Breast epithelium (tissue), 4 donors: ENCODE data around the gene S1PR3. TPM values are rescaled to one million over a fixed set of nuclear protein-coding genes. Genes with fewer than 3 reads are reported as not detected.

Experiments used
- DNase-seq, 2 donors: peaks; one replicate each; pipeline ENCODE4 v3.0.0-alpha.2; 2019; ENCODE audit warnings: low spot score in 2 of 2
- H3K27ac ChIP-seq, 2 donors: fragments of 200-600 bp; sonication (generic) in 1 of 2; one replicate each; pipeline ENCODE4 v1.5.1; 2016 to 2019; ENCODE audit warnings: mild to moderate bottlenecking in 1 of 2
- H3K27me3 ChIP-seq, 2 donors: fragments of 200-600 bp; sonication (generic) in 1 of 2; one replicate each; pipeline versions ENCODE4 v1.5.1 to v1.6.0; 2017 to 2019; ENCODE audit warnings: control low read depth in 1 of 2, mild to moderate bottlenecking in 1 of 2
- H3K36me3 ChIP-seq: fragments of 200-600 bp; one replicate; pipeline ENCODE4 v1.5.1; 2019
- H3K4me1 ChIP-seq, 2 donors: fragments of 200-600 bp; sonication (generic); one replicate each; pipeline ENCODE4 v1.5.1; 2016 to 2019; ENCODE audit warnings: control low read depth in 1 of 2
- H3K4me3 ChIP-seq, 3 donors: fragments of 200-600 bp; sonication (generic); 1 replicate in 2 of 3; 2 replicates in 1 of 3; pipeline ENCODE4 v1.5.1; 2016 to 2019; ENCODE audit warnings: mild to moderate bottlenecking in 3 of 3, moderate library complexity in 2 of 3
- H3K9me3 ChIP-seq, 2 donors: fragments of 200-600 bp; sonication (generic) in 1 of 2; one replicate each; pipeline ENCODE4 v1.5.1; 2016 to 2019; ENCODE audit warnings: control low read depth in 1 of 2
- CTCF ChIP-seq, 3 donors: fragments of 450-650 bp; IDR thresholded peaks; one replicate each; pipeline ENCODE4 v1.5.1; 2016 to 2017; ENCODE audit warnings: antibody characterized with exemption in 3 of 3, mild to moderate bottlenecking in 3 of 3, moderate library complexity in 3 of 3
- POLR2A ChIP-seq: fragments of 450-650 bp; IDR thresholded peaks from one replicate; pipeline ENCODE4 v1.6.1; 2016; ENCODE audit warnings: antibody characterized with exemption, mild to moderate bottlenecking, moderate library complexity
- POLR2AphosphoS5 ChIP-seq, 3 donors: sonication (generic); formaldehyde crosslinking; IDR thresholded peaks; one replicate each; pipeline ENCODE4 v1.6.1; 2017; ENCODE audit warnings: antibody characterized with exemption in 3 of 3
- intact Hi-C: fragments of 100-400 bp; cut with DNase I; formaldehyde crosslinking; loops from one replicate; pipeline ENCODE4 v1.15.1; 2023; ENCODE audit warnings: low total_unique reads
- total RNA-seq, 3 donors: library from RNA; depleted of rRNA; stranded (reverse); fragments of >200 nt; gene quantifications; one replicate each; pipeline ENCODE4 v1.1.0, GENCODE V29; 2016

Gene S1PR3
- total RNA-seq, 3 donors from 2014 or later: 16.6 to 27.7 (median 18.7) TPM

GRCh38 chr9:88949425-88949824 is 41.8 kb upstream of the S1PR3 start:
- TF ChIP-seq CTCF (IDR thresholded peaks at IDR 0.05) (no peak), POLR2AphosphoS5 (IDR thresholded peaks at IDR 0.05) (no peak), POLR2A (no peak)
- no peaks in the 10 kb centered on the region for H3K4me1 ChIP-seq
- H3K27ac ChIP-seq: no peak overlapping the region
- intact Hi-C loops: no loop called here
- H3K4me3 ChIP-seq: no peak overlapping the region
- no peaks in the 10 kb centered on the region for H3K36me3 ChIP-seq
- no peaks in the 10 kb centered on the region for H3K27me3 ChIP-seq
- no peaks in the 10 kb centered on the region for H3K9me3 ChIP-seq
- DNase-seq: no peak

- Histone ChIP-seq H3K4me3 (no peak overlapping the region), H3K27ac (peak overlapping the region in 1 of 2 donors; percentile 13), H3K4me1 (no peaks in the 10 kb centered on the region), H3K36me3 (no peaks in the 10 kb centered on the region), H3K27me3 (no peaks in the 10 kb centered on the region), H3K9me3 (no peaks in the 10 kb centered on the region)
- no peak for TF ChIP-seq POLR2AphosphoS5 (IDR thresholded peaks at IDR 0.05)
- TF ChIP-seq POLR2A: no peak
- no peak for TF ChIP-seq CTCF (IDR thresholded peaks at IDR 0.05)
- DNase-seq: no peak
- intact Hi-C loops: no loop called here
Measured at GRCh38 chr9:88949961-88950340, 41.3 kb upstream of the S1PR3 start.

GRCh38 chr9:88950341-88951154 is 40.7 kb upstream of the S1PR3 start:
- Histone ChIP-seq H3K27me3 (no peaks in the 10 kb centered on the region), H3K4me3 (peak overlapping the region in 1 of 3 donors; percentile 32), H3K4me1 (no peaks in the 10 kb centered on the region), H3K27ac (peak overlapping the region in 1 of 2 donors; percentile 13), H3K9me3 (no peaks in the 10 kb centered on the region), H3K36me3 (no peaks in the 10 kb centered on the region)
- no peak for DNase-seq
- TF ChIP-seq CTCF (IDR thresholded peaks at IDR 0.05) (no peak), POLR2A (no peak), POLR2AphosphoS5 (IDR thresholded peaks at IDR 0.05) (no peak)
- intact Hi-C loops: no loop called here

- H3K4me1 ChIP-seq: no peaks in the 10 kb centered on the region
- no peaks in the 10 kb centered on the region for H3K9me3 ChIP-seq
- H3K27ac ChIP-seq: peak overlapping the region in 1 of 2 donors; percentile 13
Measured at GRCh38 chr9:88951155-88951542, 40.1 kb upstream of the S1PR3 start.

More at GRCh38 chr9:88951155-88951542, 40.1 kb upstream of the S1PR3 start:
- Histone ChIP-seq H3K27me3 (no peaks in the 10 kb centered on the region), H3K36me3 (no peaks in the 10 kb centered on the region), H3K4me3 (no peak overlapping the region)
- TF ChIP-seq CTCF (IDR thresholded peaks at IDR 0.05) (no peak), POLR2A (no peak), POLR2AphosphoS5 (IDR thresholded peaks at IDR 0.05) (no peak)
- intact Hi-C loops: no loop called here
- no peak for DNase-seq
